Nephron progenitor cell (in vitro differentiated cells): ENCODE data around the gene RIMOC1.

ENCODE experiments used
- DNase-seq: peaks from one replicate; pipeline ENCODE4 v3.0.0; 2021
- H3K27ac Mint-ChIP-seq: 2 replicates; pipeline ENCODE4 v1.8.0; 2021; ENCODE audit warnings: mild to moderate bottlenecking, moderate library complexity, mixed read lengths
- H3K27me3 Mint-ChIP-seq: 2 replicates; pipeline ENCODE4 v1.8.0; 2021; ENCODE audit warnings: mild to moderate bottlenecking, low read depth, mixed read lengths; ENCODE audit not compliant: poor library complexity
- H3K36me3 Mint-ChIP-seq: 2 replicates; pipeline ENCODE4 v1.8.0; 2021; ENCODE audit warnings: low read depth, mixed read lengths
- H3K4me1 Mint-ChIP-seq: 2 replicates; pipeline ENCODE4 v1.8.0; 2021; ENCODE audit warnings: mixed read lengths
- H3K4me3 Mint-ChIP-seq: 2 replicates; pipeline ENCODE4 v1.8.0; 2021; ENCODE audit warnings: mild to moderate bottlenecking, moderate library complexity, mixed read lengths
- H3K9me3 Mint-ChIP-seq: 2 replicates; pipeline ENCODE4 v1.8.0; 2021; ENCODE audit warnings: mild to moderate bottlenecking, moderate library complexity, mixed read lengths
- CTCF ChIP-seq: fragments of 200-600 bp; sonication (generic); IDR thresholded peaks from 2 replicates; pipeline ENCODE4 v1.5.0; 2021; ENCODE audit warnings: antibody characterized with exemption

The RIMOC1 gene

GRCh38 chr5:41896230-41896629 is 7.9 kb upstream of the RIMOC1 start:
- DNase-seq = no peak
- Mint-ChIP-seq H3K27me3 (peaks cover 32% of the 10 kb centered on the region), H3K4me3 (no peak overlapping the region), H3K9me3 (peaks cover 4% of the 10 kb centered on the region), H3K27ac (no peak overlapping the region), H3K36me3 (no peaks in the 10 kb centered on the region), H3K4me1 (peaks cover 8% of the 10 kb centered on the region)
- TF ChIP-seq CTCF = no peak

GRCh38 chr5:41903382-41903891 is 707 bp upstream of the RIMOC1 start:
- H3K4me3 Mint-ChIP-seq = peak overlapping the region; percentile 96

GRCh38 chr5:41906151-41906550 is 2.0 kb downstream of the RIMOC1 start:
- H3K27me3 Mint-ChIP-seq = peaks cover 4% of the 10 kb centered on the region
- H3K9me3 Mint-ChIP-seq = peaks cover 4% of the 10 kb centered on the region
- DNase-seq = no peak
- peaks cover 31% of the 10 kb centered on the region for H3K36me3 Mint-ChIP-seq
- H3K4me3 Mint-ChIP-seq = no peak overlapping the region
- no peak overlapping the region for H3K27ac Mint-ChIP-seq
- no peak for TF ChIP-seq CTCF
- H3K4me1 Mint-ChIP-seq = peaks cover 34% of the 10 kb centered on the region

More at GRCh38 chr5:41903382-41903891, 707 bp upstream of the RIMOC1 start:
- Mint-ChIP-seq H3K4me1 (peaks cover 34% of the 10 kb centered on the region), H3K27me3 (peaks cover 12% of the 10 kb centered on the region), H3K27ac (peak overlapping the region; percentile 99), H3K9me3 (peaks cover 4% of the 10 kb centered on the region), H3K36me3 (peaks cover 13% of the 10 kb centered on the region)
- no peak for TF ChIP-seq CTCF
- no peak for DNase-seq

- Mint-ChIP-seq H3K4me3 (no peak overlapping the region), H3K4me1 (peaks cover 30% of the 10 kb centered on the region), H3K9me3 (no peaks in the 10 kb centered on the region), H3K36me3 (peaks cover 52% of the 10 kb centered on the region), H3K27ac (no peak overlapping the region), H3K27me3 (no peaks in the 10 kb centered on the region)
- TF ChIP-seq CTCF = no peak
- no peak for DNase-seq
These were observed 4.4 kb downstream of the RIMOC1 start for GRCh38 chr5:41908374-41909079.

- Mint-ChIP-seq H3K4me1 (no peaks in the 10 kb centered on the region), H3K36me3 (peaks cover 59% of the 10 kb centered on the region), H3K9me3 (no peaks in the 10 kb centered on the region), H3K27ac (no peak overlapping the region), H3K4me3 (no peak overlapping the region), H3K27me3 (no peaks in the 10 kb centered on the region)
- no peak for DNase-seq
- TF ChIP-seq CTCF = no peak
These were observed 14.0 kb downstream of the RIMOC1 start for GRCh38 chr5:41918105-41918504.

- Mint-ChIP-seq H3K27ac (no peak overlapping the region), H3K36me3 (peaks cover 50% of the 10 kb centered on the region)
These were observed 17.0 kb downstream of the RIMOC1 start for GRCh38 chr5:41921166-41921565.

More at GRCh38 chr5:41921166-41921565, 17.0 kb downstream of the RIMOC1 start:
- DNase-seq = no peak
- Mint-ChIP-seq H3K4me3 (no peak overlapping the region), H3K9me3 (peaks cover 4% of the 10 kb centered on the region), H3K27me3 (no peaks in the 10 kb centered on the region), H3K4me1 (peaks cover 4% of the 10 kb centered on the region)
- TF ChIP-seq CTCF = no peak
